ENCODE results near the gene GPX4. TPM values are rescaled to one million over a fixed set of nuclear protein-coding genes. Genes with fewer than 3 reads are reported as not detected.

Gene GPX4
- total RNA-seq, 2 experiments from 2014 or later = 148 to 203 TPM

GRCh38 chr19:1061987-1062386 lies 41.8 kb upstream of the GPX4 start:
- H3K4me2 ChIP-seq (ENCODE audit: low read length) = no peak overlapping the region
- H3K79me2 ChIP-seq (ENCODE audit: insufficient read depth, low read depth, low read length) = no peaks in the 10 kb centered on the region
- H3K9me3 ChIP-seq (ENCODE audit: low read length) = no peaks in the 10 kb centered on the region
- intact Hi-C loops (cut with micrococcal nuclease; ENCODE audit: unreplicated experiment) = no loop called here
- H3K4me3 ChIP-seq (ENCODE audit: low read depth, low read length, poor library complexity, severe bottlenecking) = no peak overlapping the region
- H3K36me3 ChIP-seq (ENCODE audit: insufficient read depth, low read length) = peaks cover 7% of the 10 kb centered on the region; the same call in 1 of the 2 replicates
- H3K27ac ChIP-seq (ENCODE audit: low read depth, low read length, poor library complexity, severe bottlenecking) = no peak overlapping the region
- H3K9me2 ChIP-seq (ENCODE audit: insufficient read depth, low read length) = no peaks in the 10 kb centered on the region
- DNase-seq (ENCODE audit: low spot score) = no peak
- peaks cover 55% of the 10 kb centered on the region for H3K4me1 ChIP-seq (ENCODE audit: insufficient read depth, low read length, poor library complexity, severe bottlenecking)
- H2AFZ ChIP-seq (ENCODE audit: low read length) = no peak overlapping the region
- no peaks in the 10 kb centered on the region for H4K20me1 ChIP-seq (ENCODE audit: insufficient read depth, low read length)
- no TSS peak for BruUV-seq (replicated peaks)
- ChIA-PET POLR2A (no interaction called here), CTCF (ENCODE audit: unreplicated experiment) (no interaction called here)
- no peak for TF ChIP-seq EZH2phosphoT487 (IDR thresholded peaks at IDR 0.05; ENCODE audit: borderline replicate concordance, low read depth, low read length)
- no peak for TF ChIP-seq CTCF (conservative IDR thresholded peaks at IDR 0.05; ENCODE audit: low read length)

GRCh38 chr19:1062387-1063029 lies 41.3 kb upstream of the GPX4 start:
- Histone ChIP-seq H3K36me3 (ENCODE audit: insufficient read depth, low read length) (peaks cover 7% of the 10 kb centered on the region; the same call in 1 of the 2 replicates), H3K9me3 (ENCODE audit: low read length) (no peaks in the 10 kb centered on the region), H4K20me1 (ENCODE audit: insufficient read depth, low read length) (no peaks in the 10 kb centered on the region), H3K27ac (ENCODE audit: low read depth, low read length, poor library complexity, severe bottlenecking) (no peak overlapping the region), H3K4me2 (ENCODE audit: low read length) (no peak overlapping the region), H2AFZ (ENCODE audit: low read length) (no peak overlapping the region), H3K9me2 (ENCODE audit: insufficient read depth, low read length) (no peaks in the 10 kb centered on the region), H3K79me2 (ENCODE audit: insufficient read depth, low read depth, low read length) (no peaks in the 10 kb centered on the region), H3K4me1 (ENCODE audit: insufficient read depth, low read length, poor library complexity, severe bottlenecking) (peaks cover 50% of the 10 kb centered on the region), H3K4me3 (ENCODE audit: low read depth, low read length, poor library complexity, severe bottlenecking) (no peak overlapping the region)
- intact Hi-C loops (cut with micrococcal nuclease; ENCODE audit: unreplicated experiment) = no loop called here
- ChIA-PET CTCF (ENCODE audit: unreplicated experiment) (no interaction called here), POLR2A (no interaction called here)
- TF ChIP-seq EZH2phosphoT487 (IDR thresholded peaks at IDR 0.05; ENCODE audit: borderline replicate concordance, low read depth, low read length) (no peak), CTCF (conservative IDR thresholded peaks at IDR 0.05; ENCODE audit: low read length) (no peak)
- peak; percentile 71 for DNase-seq (ENCODE audit: low spot score)
- no TSS peak for BruUV-seq (replicated peaks)

GRCh38 chr19:1063030-1063908 lies 40.5 kb upstream of the GPX4 start:
- POLR2A ChIA-PET = no interaction called here
- Histone ChIP-seq H3K4me2 (ENCODE audit: low read length) (no peak overlapping the region), H3K4me1 (ENCODE audit: insufficient read depth, low read length, poor library complexity, severe bottlenecking) (peaks cover 45% of the 10 kb centered on the region), H3K79me2 (ENCODE audit: insufficient read depth, low read depth, low read length) (peaks cover 6% of the 10 kb centered on the region), H3K27ac (ENCODE audit: low read depth, low read length, poor library complexity, severe bottlenecking) (no peak overlapping the region), H3K4me3 (ENCODE audit: low read depth, low read length, poor library complexity, severe bottlenecking) (no peak overlapping the region), H3K9me3 (ENCODE audit: low read length) (no peaks in the 10 kb centered on the region), H2AFZ (ENCODE audit: low read length) (no peak overlapping the region), H4K20me1 (ENCODE audit: insufficient read depth, low read length) (no peaks in the 10 kb centered on the region), H3K9me2 (ENCODE audit: insufficient read depth, low read length) (no peaks in the 10 kb centered on the region), H3K36me3 (ENCODE audit: insufficient read depth, low read length) (peaks cover 9% of the 10 kb centered on the region; the same call in 1 of the 2 replicates)
- TF ChIP-seq CTCF (conservative IDR thresholded peaks at IDR 0.05; ENCODE audit: low read length) (no peak), EZH2phosphoT487 (IDR thresholded peaks at IDR 0.05; ENCODE audit: borderline replicate concordance, low read depth, low read length) (no peak)
- peak; percentile 90 for DNase-seq (ENCODE audit: low spot score)
- CTCF ChIA-PET (ENCODE audit: unreplicated experiment) = no interaction called here
- no TSS peak for BruUV-seq (replicated peaks)
- intact Hi-C loops (cut with micrococcal nuclease; ENCODE audit: unreplicated experiment) = no loop called here

Data from OCI-LY7 (cell line).